ENCODE measurements around the gene OSBPL10.

OSBPL10 gene

GRCh38 chr3:31926543-31926942, 54.5 kb downstream of the OSBPL10 start:
- no peak for DNase-seq (ENCODE audit: low read depth in 2 of 2, low spot score in 1 of 2)

- DNase-seq (ENCODE audit: low read depth in 2 of 2, low spot score in 1 of 2), result no peak
Measured at GRCh38 chr3:31925271-31925630, 55.8 kb downstream of the OSBPL10 start.

GRCh38 chr3:31924610-31925270, 56.3 kb downstream of the OSBPL10 start:
- no peak for DNase-seq (ENCODE audit: low read depth in 2 of 2, low spot score in 1 of 2)

GRCh38 chr3:31922962-31923361, 58.1 kb downstream of the OSBPL10 start:
- DNase-seq (ENCODE audit: low read depth in 2 of 2, low spot score in 1 of 2), result no peak

- DNase-seq (ENCODE audit: low read depth in 2 of 2, low spot score in 1 of 2), result no peak
Measured at GRCh38 chr3:31921837-31922236, 59.2 kb downstream of the OSBPL10 start.

GRCh38 chr3:31920310-31920709, 60.8 kb downstream of the OSBPL10 start:
- no peak for DNase-seq (ENCODE audit: low read depth in 2 of 2, low spot score in 1 of 2)

GRCh38 chr3:31919528-31919927, 61.5 kb downstream of the OSBPL10 start:
- DNase-seq (ENCODE audit: low read depth in 2 of 2, low spot score in 1 of 2), result no peak

- DNase-seq (ENCODE audit: low read depth in 2 of 2, low spot score in 1 of 2), result no peak
Measured at GRCh38 chr3:31918179-31919150, 62.6 kb downstream of the OSBPL10 start.

GRCh38 chr3:31917303-31918005, 63.6 kb downstream of the OSBPL10 start:
- no peak for DNase-seq (ENCODE audit: low read depth in 2 of 2, low spot score in 1 of 2)

- DNase-seq (ENCODE audit: low read depth in 2 of 2, low spot score in 1 of 2), result no peak
Measured at GRCh38 chr3:31911643-31912042, 69.4 kb downstream of the OSBPL10 start.

- DNase-seq (ENCODE audit: low read depth in 2 of 2, low spot score in 1 of 2), result no peak
Measured at GRCh38 chr3:31911124-31911523, 69.9 kb downstream of the OSBPL10 start.

GRCh38 chr3:31909455-31909854, 71.6 kb downstream of the OSBPL10 start:
- DNase-seq (ENCODE audit: low read depth in 2 of 2, low spot score in 1 of 2), result no peak

- DNase-seq (ENCODE audit: low read depth in 2 of 2, low spot score in 1 of 2), result no peak
Measured at GRCh38 chr3:31908391-31909097, 72.5 kb downstream of the OSBPL10 start.

- DNase-seq (ENCODE audit: low read depth in 2 of 2, low spot score in 1 of 2), result no peak
Measured at GRCh38 chr3:31906182-31906581, 74.9 kb downstream of the OSBPL10 start.

GRCh38 chr3:31903686-31904431, 77.2 kb downstream of the OSBPL10 start:
- DNase-seq (ENCODE audit: low read depth in 2 of 2, low spot score in 1 of 2), result no peak

GRCh38 chr3:31900583-31900982, 80.5 kb downstream of the OSBPL10 start:
- no peak for DNase-seq (ENCODE audit: low read depth in 2 of 2, low spot score in 1 of 2)

GRCh38 chr3:31896648-31897433, 84.2 kb downstream of the OSBPL10 start:
- DNase-seq (ENCODE audit: low read depth in 2 of 2, low spot score in 1 of 2), result no peak

- DNase-seq (ENCODE audit: low read depth in 2 of 2, low spot score in 1 of 2), result no peak
Measured at GRCh38 chr3:31896026-31896425, 85.0 kb downstream of the OSBPL10 start.

- DNase-seq (ENCODE audit: low read depth in 2 of 2, low spot score in 1 of 2), result no peak
Measured at GRCh38 chr3:31895471-31895870, 85.6 kb downstream of the OSBPL10 start.
